Cardiac muscle cell (in vitro differentiated cells and primary cell): ENCODE data around the gene TRIM14. TPM values are rescaled to one million over a fixed set of nuclear protein-coding genes. Genes with fewer than 3 reads are reported as not detected.

Experiments used
- DNase-seq, 2 donors: peaks; one replicate each; pipeline versions ENCODE4 v3.0.0 to v3.0.0-alpha.2; 2010 to 2017; ENCODE audit warnings: low read depth in 1 of 2, low spot score in 1 of 2
- H3K27ac ChIP-seq: fragments of 200-600 bp; sonication (generic); 2 replicates; pipeline ENCODE4 v1.5.1; 2016
- H3K27me3 ChIP-seq: fragments of 200-600 bp; sonication (generic); 2 replicates; pipeline ENCODE4 v1.6.0; 2016; ENCODE audit warnings: control low read depth
- H3K36me3 ChIP-seq: fragments of 200-600 bp; sonication (generic); 2 replicates; pipeline ENCODE4 v1.5.1; 2016; ENCODE audit warnings: control low read depth
- H3K4me1 ChIP-seq: fragments of 200-600 bp; sonication (generic); 2 replicates; pipeline ENCODE4 v1.8.1; 2017; ENCODE audit warnings: low read depth, mild to moderate bottlenecking, mixed run types
- H3K4me3 ChIP-seq: fragments of 200-600 bp; sonication (generic); 2 replicates; pipeline ENCODE4 v1.5.1; 2016; ENCODE audit warnings: mild to moderate bottlenecking
- H3K9me3 ChIP-seq: fragments of 200-600 bp; sonication (generic); 2 replicates; pipeline ENCODE4 v1.5.1; 2017; ENCODE audit warnings: low read depth, mild to moderate bottlenecking, control low read depth
- CTCF ChIP-seq: IDR thresholded peaks from 2 replicates; pipeline ENCODE4 v1.5.1; 2012; ENCODE audit warnings: low read depth, mild to moderate bottlenecking, low read length
- polyA plus RNA-seq: library from polyadenylated mRNA; unstranded; fragments of >200 nt; fragmentation: Nextera tagmentation; extraction: Ambion mirVana; gene quantifications from 2 replicates; pipeline ENCODE4 v1.2.1, GENCODE V29; 2016
- total RNA-seq: library from RNA; depleted of rRNA; stranded (reverse); fragments of >200 nt; gene quantifications from 2 replicates; pipeline ENCODE4 v1.2.3, GENCODE V29; 2016

TRIM14 gene
- total and polyA plus RNA-seq, 2 experiments from 2014 or later: 0.57 to 1.5 TPM

GRCh38 chr9:98140503-98140902 lies 21.5 kb upstream of the TRIM14 start:
- Histone ChIP-seq H3K9me3 (no peaks in the 10 kb centered on the region), H3K27me3 (no peaks in the 10 kb centered on the region), H3K4me1 (no peaks in the 10 kb centered on the region), H3K27ac (no peak overlapping the region), H3K36me3 (no peaks in the 10 kb centered on the region), H3K4me3 (no peak overlapping the region)
- DNase-seq: no peak
- no peak for TF ChIP-seq CTCF

- no peak for TF ChIP-seq CTCF
- DNase-seq: no peak
- H3K36me3 ChIP-seq: no peaks in the 10 kb centered on the region
- no peaks in the 10 kb centered on the region for H3K4me1 ChIP-seq
- no peaks in the 10 kb centered on the region for H3K27me3 ChIP-seq
- H3K4me3 ChIP-seq: no peak overlapping the region
- no peaks in the 10 kb centered on the region for H3K9me3 ChIP-seq
- no peak overlapping the region for H3K27ac ChIP-seq
These were observed 17.5 kb upstream of the TRIM14 start for GRCh38 chr9:98136489-98136888.

- TF ChIP-seq CTCF: no peak
- Histone ChIP-seq H3K4me1 (no peaks in the 10 kb centered on the region), H3K27me3 (no peaks in the 10 kb centered on the region), H3K27ac (no peak overlapping the region), H3K9me3 (no peaks in the 10 kb centered on the region), H3K4me3 (no peak overlapping the region), H3K36me3 (no peaks in the 10 kb centered on the region)
- DNase-seq: no peak
These were observed 16.9 kb upstream of the TRIM14 start for GRCh38 chr9:98135938-98136337.

GRCh38 chr9:98135558-98135934 lies 16.5 kb upstream of the TRIM14 start:
- no peak for TF ChIP-seq CTCF
- H3K36me3 ChIP-seq: no peaks in the 10 kb centered on the region
- no peak for DNase-seq

GRCh38 chr9:98134702-98135557 lies 15.9 kb upstream of the TRIM14 start:
- H3K36me3 ChIP-seq: no peaks in the 10 kb centered on the region
- no peak overlapping the region for H3K4me3 ChIP-seq
- TF ChIP-seq CTCF: no peak
- H3K4me1 ChIP-seq: no peaks in the 10 kb centered on the region
- H3K27ac ChIP-seq: no peak overlapping the region
- H3K27me3 ChIP-seq: no peaks in the 10 kb centered on the region
- no peaks in the 10 kb centered on the region for H3K9me3 ChIP-seq
- DNase-seq: no peak

More at GRCh38 chr9:98135558-98135934, 16.5 kb upstream of the TRIM14 start:
- H3K4me3 ChIP-seq: no peak overlapping the region
- no peak overlapping the region for H3K27ac ChIP-seq
- H3K9me3 ChIP-seq: no peaks in the 10 kb centered on the region
- no peaks in the 10 kb centered on the region for H3K4me1 ChIP-seq
- H3K27me3 ChIP-seq: no peaks in the 10 kb centered on the region
